Medulla oblongata (tissue), 1 donor: ENCODE data around the gene LIMS1.
"Not testable (repeated sequence)": the region's sequence is repeated elsewhere in the genome, so short reads cannot be mapped to it uniquely, and the experiment has no call there.

Experiments
- DNase-seq: peaks from one replicate; pipeline ENCODE4 v3.0.0-alpha.2; 2015; ENCODE audit errors: extremely low spot score

LIMS1 gene

DNA sequence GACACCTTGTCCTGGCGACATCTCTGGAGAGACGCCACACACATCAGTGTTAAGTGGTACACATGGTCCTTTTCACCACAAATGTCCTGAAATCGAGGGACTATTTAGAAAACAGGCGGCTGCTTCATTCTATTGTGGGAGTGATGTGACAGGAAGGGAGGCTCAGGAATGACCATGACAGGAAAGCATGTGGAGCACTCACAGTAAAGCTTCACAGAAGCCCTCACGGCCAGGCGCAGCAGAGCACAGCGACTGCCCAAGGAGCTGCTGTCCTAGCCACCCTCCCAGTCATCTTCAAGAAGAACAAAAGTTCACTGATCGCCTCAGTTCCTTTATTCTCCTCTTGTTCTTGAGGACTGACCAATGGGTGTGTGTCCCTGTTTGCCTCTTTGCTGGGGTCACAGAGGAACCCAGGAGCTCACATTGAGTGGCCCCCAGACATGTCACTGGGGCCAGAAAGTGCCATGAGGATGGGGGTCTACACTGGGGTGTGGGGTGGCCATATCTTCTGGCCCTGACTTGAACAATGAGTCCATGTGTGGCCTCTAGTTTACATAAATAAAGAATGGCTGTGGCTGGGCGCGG is 100.4 kb downstream of the LIMS1 start:
- DNase-seq, result no peak

DNA sequence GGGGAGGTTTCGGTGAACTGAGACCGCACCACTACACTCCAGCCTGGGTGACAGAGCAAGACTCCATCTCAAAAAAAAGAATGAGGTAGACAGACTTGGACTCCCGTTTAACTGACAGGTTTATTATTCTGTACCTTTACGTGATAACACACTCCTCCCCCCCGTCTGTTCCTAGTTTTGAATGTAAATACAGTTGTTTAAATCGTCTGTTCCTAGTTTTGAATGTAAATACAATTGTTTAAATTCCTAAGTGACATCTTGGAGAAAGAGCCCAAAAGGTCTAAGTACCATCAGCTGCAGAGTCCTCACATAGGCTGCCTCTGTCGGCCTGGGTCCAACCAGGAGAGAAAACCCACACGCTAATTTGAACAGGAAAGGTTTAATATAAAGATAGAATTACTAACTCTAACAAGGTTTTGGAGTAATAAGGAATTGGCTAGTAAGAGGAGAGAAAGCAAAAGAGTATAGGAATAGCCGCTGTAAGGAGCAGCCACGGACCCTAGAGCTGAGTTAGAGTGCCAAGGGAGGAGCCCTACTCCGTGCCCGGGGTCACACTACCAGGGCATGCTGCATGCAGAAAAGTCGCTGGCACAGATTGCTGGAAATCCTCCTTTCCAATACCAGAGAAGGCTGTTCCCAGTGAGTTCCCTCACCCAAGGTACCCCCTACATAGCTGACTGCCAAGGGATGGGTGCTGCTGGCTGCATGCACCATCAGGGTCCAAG is 101.5 kb downstream of the LIMS1 start:
- no peak for DNase-seq

DNA sequence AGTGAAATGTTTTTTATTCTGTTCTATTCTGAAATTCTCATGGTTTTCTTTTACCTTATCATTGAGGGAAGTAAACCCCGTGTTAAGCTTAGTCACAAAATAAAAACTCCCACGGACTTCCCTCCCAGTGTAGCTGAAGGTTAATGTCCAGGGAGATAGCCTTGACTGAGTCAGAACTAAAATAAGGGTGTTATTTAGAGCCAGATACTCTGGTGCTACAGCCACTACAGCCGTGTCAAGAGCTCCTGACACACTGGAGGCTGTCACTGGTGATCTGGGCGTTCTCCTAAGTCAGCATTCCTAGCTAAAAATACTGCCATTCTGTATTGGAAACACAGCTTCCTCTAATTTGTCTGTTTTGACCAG is 103.0 kb downstream of the LIMS1 start:
- peak; percentile 85 for DNase-seq

DNA sequence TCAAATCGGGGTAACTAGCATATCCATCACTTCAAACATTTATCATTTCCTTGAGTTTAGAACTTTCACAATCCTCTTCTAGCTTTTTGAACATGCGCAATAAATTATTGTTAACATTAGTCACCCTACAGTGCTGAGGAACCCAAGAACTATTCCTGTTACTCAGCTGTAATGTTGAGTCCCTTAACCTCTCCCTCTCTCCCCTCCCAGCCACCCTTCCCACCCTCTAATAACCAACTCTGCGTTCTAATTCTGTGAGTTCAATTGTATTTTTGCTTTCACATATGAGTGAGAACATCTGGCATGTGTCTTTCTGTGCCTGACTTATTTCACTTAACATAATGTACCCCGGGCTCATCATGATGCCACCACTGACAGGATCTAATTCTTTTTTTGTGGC is 106.5 kb downstream of the LIMS1 start:
- DNase-seq, result no peak

DNA sequence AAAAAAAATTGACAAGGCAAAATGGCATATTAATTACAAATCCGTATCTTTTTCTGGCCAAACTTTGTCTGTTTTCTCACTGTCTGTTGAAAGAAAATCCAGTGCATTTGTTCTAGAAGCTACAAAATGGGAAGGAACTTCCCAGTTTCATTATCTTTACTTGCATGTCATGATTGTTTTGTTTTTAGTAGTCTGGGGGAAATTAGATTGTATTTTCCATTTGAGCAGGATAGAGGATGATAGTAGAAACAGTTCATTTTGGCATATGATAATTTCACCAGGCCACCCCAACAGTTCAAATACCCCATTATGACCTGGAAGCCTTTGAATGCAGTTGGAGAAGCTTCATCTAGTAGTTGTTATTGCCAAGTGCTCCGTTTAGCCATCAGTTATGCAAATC is 107.5 kb downstream of the LIMS1 start:
- DNase-seq, result no peak

DNA sequence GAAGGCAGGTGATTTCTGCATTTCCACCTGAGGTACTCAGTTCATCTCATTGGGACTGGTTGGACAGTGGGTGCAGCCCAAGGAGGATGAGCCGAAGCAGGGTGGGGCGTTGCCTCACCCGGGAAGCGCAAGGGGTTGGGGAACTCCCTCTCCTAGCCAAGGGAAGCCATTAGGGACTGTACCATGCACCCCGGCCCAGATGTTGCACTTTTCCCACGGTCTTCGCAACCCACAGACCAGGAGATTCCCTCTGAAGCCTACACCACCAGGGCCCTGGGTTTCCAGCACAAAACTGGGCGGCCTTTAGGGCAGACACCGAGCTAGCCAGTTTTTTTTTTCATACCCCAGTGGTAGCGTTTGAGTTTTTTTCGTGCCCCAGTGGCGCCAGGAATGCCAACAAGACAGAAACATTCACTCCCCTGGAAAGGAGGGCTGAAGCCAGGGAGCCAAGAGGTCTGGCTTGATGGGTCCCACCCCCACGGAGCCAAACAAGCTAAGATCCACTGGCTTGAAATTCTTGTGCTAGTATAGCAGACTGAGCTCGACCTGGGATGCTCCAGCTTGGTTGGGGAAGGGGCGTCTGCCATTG is 109.1 kb downstream of the LIMS1 start:
- no peak for DNase-seq

DNA sequence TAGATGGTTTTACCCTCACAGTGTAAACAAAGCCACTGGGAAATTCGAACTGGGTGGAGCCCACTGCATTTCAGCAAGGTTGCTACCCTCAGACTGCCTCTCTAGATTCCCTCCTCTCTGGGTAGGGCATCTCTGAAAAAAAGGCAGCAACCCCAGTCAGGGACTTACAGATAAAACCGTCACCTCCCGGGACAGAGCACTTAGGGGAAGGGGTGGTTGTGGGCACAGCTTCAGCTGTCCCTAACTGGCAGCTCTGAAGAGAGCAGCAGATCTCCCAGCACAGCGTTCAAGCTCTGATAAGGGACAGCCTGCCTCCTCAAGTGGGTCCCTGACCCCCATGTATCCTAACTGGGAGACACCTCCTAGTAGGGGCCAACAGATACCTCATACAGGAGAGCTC is 109.6 kb downstream of the LIMS1 start:
- DNase-seq, result not testable (repeated sequence)

DNA sequence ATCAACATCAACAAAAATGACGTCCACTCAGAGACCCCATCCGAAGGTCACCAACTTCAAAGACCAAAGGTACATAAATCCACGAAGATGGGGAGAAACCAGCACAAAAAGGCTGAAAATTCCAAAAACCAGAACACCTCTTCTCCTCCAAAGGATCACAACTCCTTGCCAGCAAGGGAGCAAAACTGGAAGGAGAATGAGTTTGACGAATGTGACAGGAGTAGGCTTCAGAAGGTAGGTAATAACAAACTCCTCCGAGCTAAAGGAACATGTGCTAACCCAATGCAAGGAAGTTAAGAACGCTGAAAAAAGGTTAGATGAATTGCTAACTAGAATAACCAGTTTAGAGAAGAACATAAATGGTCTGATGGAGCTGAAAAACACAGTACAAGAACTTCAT is 110.2 kb downstream of the LIMS1 start:
- not testable (repeated sequence) for DNase-seq

DNA sequence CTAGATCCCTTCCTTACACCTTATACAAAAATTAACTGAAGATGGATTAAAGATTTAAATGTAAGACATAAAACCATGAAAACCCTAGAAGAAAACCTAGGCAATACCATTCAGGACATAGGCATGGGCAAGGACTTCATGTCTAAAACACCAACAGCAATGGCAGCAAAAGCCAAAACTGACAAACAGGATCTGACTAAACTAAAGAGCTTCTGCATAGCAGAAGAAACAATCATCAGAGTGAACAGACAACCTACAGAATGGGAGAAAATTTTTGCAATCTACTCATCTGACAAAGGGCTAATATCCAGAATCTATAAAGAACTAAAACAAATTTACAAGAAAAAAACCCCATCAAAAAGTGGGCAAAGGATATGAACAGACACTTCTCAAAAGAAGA is 114.5 kb downstream of the LIMS1 start:
- not testable (repeated sequence) for DNase-seq

DNA sequence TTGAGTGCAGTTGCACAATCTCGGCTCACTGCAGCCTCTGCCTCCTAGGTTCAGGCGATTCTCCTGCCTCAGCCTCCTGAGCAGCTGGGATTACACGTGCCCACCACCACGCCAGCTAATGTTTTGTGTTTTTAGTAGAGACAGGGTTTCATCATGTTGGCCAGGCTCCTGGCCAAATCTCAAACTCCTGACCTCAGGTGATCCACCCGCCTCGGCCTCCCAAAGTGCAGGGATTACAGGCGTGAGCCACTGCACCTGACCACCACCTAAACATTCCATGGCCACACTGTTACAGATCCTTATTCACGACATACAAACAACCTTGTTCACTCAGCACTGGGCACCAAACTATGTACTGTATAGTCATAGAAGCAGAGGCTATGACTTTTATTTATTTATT is 116.2 kb downstream of the LIMS1 start:
- DNase-seq, result not testable (repeated sequence)

DNA sequence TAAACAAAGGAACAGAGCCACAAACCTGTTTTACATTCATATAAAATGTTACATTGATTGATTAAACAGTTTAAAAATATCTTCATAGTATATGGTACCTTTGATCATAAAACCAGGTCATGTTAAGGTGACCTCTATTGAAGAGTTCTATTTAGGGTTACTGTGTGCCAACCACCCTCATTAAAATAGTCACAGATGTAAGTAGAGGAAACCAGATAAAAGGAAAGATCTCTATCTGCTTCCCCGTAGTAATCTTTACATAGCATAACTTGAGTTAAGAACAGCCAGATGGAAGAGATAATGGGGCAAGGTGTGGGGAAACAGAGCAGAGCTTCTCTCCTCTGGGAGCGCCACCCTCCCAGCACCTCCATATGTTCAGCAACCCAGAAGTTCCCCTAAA is 117.2 kb downstream of the LIMS1 start:
- DNase-seq, result not testable (repeated sequence)

DNA sequence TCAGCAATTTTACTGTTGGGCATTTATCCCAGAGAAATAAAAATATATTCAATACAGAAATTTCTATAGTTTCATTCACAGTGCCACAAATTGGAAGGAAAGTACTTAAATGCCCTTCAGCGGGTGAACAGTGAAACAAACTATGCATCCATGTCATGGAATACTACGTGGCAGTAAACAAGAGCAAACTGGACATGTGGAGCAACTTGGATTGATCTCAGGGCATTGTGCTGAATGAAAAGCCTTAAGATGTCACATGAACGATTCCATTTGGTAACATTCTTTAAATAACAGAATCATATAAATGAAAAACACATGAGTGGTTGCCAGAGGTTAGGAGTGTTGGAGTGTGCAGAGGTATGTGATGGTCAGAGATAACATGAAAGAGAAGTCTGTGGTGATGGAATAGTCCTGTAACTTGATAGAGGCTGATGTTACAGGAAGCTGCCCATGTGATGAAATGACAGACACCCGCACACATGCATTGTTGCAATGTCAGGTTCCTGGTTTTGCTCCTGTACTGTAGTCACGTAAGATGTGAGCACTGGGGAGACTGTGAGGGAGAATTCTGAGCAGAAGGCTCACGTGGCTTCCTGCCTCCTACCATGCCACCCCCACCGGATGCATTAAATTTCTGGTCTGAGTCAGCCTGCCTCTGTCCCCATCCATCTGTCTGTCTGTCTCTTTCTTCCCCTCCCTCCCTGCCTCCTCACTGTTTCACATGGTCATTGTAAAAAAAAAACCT is 118.1 kb downstream of the LIMS1 start:
- not testable (repeated sequence) for DNase-seq

DNA sequence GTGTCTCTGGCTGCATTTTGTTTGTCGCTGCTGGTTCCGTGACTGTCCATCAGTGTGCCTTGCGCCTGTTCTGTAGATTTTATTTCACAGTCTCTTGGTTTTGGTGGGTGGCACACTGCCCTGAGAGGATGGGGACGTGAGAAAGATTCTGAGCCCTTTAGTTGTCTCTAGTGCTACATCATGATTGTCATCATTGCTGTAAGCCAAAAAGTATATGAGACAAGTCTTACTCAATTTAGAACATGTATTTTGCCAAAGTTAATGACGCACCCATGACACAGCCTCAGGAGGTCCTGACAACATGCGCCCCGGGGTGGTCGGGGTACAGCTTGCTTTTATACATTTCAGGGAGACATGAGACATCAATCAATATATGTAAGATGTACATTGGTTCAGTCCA is 119.2 kb downstream of the LIMS1 start:
- DNase-seq, result not testable (repeated sequence)

DNA sequence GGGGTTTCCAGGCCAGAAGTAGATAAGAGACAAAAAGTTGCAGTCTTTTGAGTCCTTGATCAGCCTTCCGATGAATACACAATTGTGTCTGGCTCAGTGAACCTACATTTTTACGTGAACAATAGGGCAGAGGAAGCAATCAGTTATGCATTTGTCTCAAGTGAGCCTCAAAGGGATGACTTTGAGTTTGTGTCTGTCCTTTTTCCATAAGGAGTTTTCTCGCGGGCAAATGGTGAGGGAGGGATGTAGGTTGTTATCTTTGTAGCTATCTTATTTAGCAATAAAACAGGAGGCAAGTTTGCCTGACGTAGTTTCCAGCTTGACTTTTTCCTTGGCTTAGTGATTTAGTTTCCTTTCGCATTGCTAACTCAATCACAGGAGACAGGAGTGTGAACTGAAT is 119.6 kb downstream of the LIMS1 start:
- DNase-seq, result not testable (repeated sequence)

DNA sequence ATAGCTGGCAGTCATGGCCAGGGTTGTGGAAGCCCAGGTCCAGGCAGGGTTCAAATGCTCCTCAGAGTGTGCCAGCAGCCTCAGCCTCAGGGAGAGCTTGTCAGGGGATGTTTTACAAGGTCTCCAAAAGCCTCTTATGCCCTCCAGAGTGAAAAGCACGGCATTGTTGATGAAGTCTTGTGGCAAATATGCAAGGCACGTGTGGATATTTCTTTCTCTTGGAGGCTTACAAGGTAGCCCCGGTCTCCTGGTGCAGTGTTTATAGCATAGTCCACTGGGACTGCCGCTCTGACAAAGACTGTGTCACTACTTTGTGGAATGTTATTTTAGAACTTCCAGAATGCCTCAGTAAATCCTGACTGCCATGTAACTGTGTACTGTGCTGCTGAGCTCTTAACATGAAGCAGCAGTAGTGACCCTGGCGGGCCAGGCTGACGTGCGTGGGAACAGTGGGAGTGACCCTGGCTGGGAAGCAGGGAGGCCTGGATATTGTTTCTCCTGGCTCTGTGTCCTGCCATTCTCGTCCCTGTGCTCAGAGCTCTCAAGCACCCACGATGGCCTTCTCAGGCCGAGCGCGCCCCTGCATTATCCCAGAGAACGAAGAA is 120.4 kb downstream of the LIMS1 start:
- not testable (repeated sequence) for DNase-seq

DNA sequence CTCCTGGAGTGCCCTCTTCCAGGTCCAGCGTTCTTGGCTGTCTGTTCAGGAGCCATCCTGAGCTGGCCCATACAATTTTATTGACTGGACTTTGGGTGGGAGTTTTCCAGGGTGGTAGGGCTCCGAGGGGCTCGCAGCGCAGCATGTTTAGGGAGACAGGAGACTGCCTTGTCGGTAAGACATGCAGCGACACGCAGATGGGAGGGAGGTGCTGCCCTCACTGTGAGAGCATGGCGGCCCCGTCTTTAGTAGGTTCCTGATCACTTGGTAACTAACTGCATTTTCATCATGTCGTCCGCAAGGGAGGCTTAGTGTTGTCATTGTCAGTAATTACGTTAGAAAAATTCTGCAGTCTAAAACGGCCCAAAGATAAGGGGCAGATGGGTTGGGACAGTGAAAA is 121.0 kb downstream of the LIMS1 start:
- not testable (repeated sequence) for DNase-seq

DNA sequence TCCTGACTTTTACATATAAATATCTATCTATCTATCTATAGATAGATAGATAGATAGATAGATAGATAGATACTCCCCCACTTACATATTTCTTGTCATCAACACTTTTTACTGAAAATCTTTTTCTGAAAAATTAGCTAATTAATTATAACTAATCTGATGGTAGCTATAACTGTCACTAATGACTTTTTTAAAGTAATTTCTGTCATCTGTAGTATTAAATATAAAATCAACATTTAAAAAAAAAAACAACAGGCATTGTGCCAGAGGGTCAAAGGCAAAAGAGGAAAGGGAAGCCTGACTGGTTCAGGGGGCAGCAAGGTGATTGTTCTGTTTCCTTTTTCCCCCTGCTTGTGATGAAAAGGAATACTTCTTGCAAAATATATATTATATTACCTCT is 122.0 kb downstream of the LIMS1 start:
- not testable (repeated sequence) for DNase-seq

DNA sequence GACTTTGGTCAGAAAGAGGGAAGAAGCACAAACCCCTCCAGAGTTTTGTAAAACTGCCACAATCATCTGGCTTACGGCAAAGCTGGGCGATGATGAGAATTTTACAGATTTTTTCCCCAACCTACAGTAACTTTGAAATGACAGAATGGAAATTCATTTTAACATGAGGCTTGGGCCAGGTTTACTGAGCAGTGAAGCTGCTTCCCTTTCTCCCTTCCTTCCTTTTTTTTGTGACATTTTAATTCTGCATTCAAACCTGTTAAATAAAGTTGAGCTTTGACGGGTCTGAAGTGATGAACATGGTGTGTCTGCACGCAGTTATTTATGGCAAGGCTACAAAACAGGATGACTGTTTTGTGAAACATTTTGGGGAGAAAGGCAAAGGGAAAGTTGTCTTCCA is 123.2 kb downstream of the LIMS1 start:
- DNase-seq, result not testable (repeated sequence)

DNA sequence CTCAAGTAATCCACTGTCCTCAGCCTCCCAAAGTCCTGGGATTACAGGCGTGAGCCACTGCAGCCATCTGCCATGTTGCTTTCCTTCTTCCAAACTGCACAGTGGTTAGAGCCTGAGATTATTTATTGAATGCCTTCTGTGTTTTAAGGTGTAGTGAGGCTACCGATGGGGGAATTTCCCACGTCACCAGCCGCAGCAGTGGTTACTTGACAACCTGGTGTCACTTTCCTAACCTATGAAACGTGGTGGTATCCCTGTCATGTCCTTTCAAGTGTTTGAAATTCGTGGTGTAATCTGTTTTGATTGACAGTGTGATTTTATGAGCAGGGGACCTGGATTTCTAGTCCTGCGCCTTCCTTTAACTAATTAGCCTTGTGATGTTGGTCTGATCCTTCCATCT is 124.3 kb downstream of the LIMS1 start:
- not testable (repeated sequence) for DNase-seq

DNA sequence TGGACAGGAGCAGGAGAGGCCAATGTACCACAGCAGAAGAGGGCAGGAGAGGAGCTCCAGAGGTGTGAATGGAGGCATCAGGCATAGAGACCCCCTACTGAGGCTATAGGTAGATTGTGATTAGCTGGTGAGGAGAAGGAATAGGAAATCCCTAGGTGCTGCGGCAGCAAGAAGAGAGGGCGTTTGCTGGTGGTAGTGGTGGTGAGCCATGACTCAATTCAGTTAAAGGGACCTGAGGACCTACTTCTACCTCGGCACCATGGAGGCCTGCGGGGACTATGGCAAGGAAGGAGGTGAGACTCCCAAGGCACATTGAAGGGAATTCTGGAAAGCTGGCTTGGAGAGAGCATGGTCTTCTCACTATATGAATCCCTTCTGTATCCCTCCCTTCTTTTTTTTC is 127.2 kb downstream of the LIMS1 start:
- DNase-seq, result not testable (repeated sequence)

DNA sequence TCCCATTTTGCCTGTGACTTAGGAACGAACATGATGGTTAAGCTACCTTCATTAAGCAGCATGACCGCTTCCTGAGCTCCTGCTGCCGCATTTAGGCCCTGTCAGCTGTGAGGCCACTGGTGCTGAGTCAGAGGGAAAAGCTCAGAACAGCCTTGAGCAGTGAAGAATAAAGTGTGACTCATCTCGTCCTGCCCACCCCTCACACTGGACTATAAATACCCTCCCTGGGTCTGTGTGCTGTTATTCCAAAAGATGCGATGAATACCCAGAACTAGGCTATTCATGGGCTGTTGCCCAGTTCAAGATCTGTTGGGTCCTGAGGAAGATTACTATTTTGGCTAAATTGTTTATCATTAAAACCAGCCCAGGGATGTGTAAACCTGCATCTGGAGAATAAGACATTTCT is 127.9 kb downstream of the LIMS1 start:
- DNase-seq, result not testable (repeated sequence)

DNA sequence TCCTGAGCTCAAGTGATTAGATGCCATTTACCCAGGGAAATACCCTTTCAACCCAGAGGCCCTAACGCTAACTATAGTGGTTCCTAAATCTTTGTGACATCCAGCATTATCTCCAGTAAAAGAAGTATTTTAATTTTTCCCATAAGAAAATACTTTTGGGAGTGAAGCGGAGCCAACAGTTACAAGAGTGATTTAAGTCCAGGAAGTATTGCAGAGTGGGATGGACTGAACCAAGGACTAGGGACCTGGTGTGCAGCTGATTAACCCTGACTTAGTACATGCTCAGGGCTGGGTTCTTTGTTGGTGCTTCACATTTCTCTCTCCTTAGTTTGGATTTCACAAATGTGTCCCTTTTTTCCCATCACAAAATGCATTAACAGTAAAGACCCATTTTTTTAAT is 129.1 kb downstream of the LIMS1 start:
- DNase-seq, result not testable (repeated sequence)
